VCaP (cell line): ENCODE measurements around the gene ST7L.

Experiments
- H3K27ac ChIP-seq: fragments of 450-650 bp; 2 replicates; pipeline ENCODE4 v1.5.1; 2017
- TF ChIP-seq, protein P1 (sequence below): fragments of 450-650 bp; conservative IDR thresholded peaks from 2 replicates; pipeline ENCODE4 v1.5.1; 2017; ENCODE audit warnings: mild to moderate bottlenecking, moderate library complexity

ST7L gene

DNA sequence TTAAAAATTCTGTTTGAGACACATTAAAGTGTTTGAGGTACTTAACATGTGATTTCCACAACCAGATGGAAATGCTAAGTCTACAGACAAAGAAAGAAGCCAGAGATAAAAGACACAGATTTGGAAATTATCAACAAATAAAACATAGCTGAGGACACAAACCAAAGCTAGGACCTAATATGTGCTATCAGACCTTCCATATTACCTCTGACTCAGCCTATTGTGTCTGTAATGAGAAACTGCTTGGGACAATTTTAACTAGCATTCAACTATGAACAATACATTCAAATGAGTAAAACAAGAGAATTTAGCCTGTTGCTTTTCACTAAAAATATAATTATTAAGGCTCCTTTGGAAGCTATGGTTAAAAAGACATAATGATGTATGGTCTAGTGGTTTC, 55.6 kb downstream of the ST7L start:
- H3K27ac ChIP-seq: no peak overlapping the region
- TF ChIP-seq, protein P1, sequence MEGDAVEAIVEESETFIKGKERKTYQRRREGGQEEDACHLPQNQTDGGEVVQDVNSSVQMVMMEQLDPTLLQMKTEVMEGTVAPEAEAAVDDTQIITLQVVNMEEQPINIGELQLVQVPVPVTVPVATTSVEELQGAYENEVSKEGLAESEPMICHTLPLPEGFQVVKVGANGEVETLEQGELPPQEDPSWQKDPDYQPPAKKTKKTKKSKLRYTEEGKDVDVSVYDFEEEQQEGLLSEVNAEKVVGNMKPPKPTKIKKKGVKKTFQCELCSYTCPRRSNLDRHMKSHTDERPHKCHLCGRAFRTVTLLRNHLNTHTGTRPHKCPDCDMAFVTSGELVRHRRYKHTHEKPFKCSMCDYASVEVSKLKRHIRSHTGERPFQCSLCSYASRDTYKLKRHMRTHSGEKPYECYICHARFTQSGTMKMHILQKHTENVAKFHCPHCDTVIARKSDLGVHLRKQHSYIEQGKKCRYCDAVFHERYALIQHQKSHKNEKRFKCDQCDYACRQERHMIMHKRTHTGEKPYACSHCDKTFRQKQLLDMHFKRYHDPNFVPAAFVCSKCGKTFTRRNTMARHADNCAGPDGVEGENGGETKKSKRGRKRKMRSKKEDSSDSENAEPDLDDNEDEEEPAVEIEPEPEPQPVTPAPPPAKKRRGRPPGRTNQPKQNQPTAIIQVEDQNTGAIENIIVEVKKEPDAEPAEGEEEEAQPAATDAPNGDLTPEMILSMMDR: no peak

DNA sequence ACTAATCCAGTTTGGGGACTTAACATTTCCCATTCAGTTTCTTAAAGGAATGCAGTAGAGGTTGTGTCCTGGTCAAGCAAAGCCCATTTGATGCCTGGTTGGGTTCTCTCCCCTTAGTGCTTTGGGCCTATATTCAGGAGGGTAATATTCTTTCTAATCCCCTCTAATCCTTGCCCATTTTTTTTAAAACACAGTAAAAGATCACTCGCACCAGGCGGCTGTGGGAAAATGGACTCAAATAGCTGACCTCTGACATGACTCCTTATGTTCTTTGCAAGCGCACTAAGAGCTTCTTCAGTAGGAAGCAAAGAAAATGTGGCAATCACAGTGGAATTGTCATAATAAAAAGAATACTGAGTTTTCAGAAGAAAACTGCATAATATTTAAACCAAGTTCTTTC, 60.3 kb downstream of the ST7L start:
- H3K27ac ChIP-seq: no peak overlapping the region
- TF ChIP-seq, protein P1: no peak

DNA sequence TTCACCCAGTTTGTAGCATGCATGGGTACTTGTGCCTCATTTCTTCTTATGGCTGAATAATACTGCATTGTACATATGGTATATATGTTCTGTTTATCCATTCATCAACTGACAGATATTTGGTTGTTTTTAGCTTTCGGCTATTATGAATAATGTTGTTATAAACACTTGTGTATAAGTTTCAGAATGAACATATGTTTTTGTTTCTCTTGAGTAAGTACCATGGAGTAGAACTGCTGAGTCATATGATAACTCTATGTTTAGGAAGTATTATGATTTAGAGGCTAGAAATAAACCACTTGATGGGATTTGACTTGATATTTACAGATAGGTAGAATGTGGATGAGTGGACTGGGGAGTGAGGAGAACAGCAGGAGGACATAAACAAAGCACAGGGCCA, 61.6 kb downstream of the ST7L start:
- TF ChIP-seq, protein P1: no peak
- no peak overlapping the region for H3K27ac ChIP-seq

DNA sequence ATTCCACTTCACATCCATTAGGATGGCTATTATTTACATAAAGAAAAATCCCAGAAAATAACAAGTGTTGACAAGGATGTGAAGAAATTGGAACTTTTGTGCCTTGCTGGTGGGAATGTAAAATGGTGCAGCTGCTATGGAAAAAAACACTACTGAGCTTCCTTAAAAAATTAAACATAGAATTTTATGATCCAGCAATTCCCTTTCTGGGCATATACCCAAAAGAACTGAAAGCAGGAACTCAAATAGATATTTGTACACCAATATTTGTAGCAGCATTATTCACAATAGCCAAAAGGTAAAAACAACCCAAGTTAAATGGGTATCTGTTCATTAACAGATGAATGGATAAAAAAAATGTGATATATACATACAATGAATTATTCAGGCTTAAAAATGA, 64.5 kb downstream of the ST7L start:
- H3K27ac ChIP-seq: peak overlapping the region; percentile 43
- TF ChIP-seq, protein P1: no peak

DNA sequence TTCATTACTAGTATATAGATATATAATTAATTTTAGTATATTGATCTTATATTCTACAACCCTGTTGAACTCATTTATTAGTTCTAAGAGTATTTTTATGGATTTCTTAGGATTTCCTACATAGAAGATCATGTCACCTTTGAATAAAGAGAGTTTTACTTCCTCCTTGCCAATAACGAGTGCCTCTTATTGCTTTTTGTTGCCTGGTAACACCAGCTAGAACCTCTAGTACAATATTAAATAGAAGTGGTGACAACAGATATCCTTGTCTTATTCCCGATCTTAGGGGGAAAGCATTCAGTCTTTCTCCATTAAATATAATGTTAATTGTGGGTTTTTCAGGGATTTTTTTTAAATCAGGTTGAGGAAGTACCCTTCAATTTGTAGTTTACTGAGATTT, 69.4 kb downstream of the ST7L start:
- TF ChIP-seq, protein P1: no peak

DNA sequence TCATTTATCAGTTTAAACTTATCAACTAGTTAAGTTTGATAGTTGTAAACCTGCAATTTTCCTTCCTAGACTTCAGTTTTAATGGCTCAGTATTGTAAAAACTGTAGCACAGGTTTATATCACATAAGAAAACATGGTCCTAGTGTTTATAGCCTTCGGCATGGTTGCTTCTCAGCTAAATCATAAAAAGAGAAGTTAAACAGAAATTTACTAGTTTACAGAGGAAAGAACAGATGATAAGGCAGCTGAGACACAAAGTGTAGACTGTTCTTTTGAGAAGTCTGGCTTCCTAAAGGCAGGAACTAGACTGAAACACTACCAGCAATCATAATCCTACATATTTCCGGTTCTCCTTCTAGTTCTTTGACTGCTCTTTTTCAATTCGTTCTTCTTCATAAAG, 70.4 kb downstream of the ST7L start:
- H3K27ac ChIP-seq: peak overlapping the region; percentile 93
- TF ChIP-seq, protein P1: no peak

More for the DNA sequence above, 69.4 kb downstream of the ST7L start:
- peak overlapping the region; percentile 93 for H3K27ac ChIP-seq

DNA sequence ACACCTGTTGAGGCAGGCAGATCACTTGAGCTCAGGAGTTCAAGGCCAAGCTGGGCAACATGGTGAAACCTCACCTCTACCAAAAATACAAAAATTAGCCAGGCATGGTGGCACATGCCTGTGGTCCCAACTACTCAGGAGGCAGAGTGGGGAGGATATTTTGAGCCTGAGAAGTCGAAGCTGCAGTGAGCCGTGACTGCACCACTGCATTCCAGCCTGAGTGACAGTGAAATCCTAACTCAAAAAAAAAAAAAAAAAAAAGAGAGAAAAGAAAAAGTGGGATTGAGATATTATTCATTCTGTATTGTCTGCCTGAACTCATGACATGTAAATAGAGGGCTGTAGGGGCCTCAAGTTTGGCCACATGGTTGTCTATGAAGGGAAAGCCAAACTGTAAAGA, 72.9 kb downstream of the ST7L start:
- H3K27ac ChIP-seq: no peak overlapping the region
- TF ChIP-seq, protein P1: no peak

DNA sequence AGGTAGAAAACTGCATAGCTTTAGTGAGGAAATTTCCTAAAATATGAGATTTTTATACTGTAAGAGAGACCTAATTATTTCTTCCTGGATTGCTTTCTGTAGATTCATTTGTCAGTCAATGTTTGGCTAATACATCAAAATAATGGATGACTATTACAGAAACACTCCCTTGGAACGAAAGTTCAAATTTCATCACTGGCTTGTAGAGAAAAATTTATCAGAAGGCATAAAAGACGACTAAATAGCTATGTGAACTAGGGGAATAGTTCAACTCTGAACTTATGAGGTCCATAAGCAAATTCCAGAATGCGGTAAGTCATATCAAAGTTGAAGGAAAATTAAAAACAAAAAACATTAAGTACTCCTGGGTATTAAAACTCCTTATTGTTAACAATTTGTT, 74.2 kb downstream of the ST7L start:
- no peak overlapping the region for H3K27ac ChIP-seq
- TF ChIP-seq, protein P1: no peak
